Endothelial cell of umbilical vein (primary cell): ENCODE data around the gene MYT1.

Experiments
- POLR2A ChIP-seq: IDR thresholded peaks from 2 replicates; pipeline ENCODE4 v1.6.1; 2012; ENCODE audit warnings: low read depth, mild to moderate bottlenecking, control low read depth, low read length
- TF ChIP-seq, protein P1 (sequence below), 2 donors: IDR thresholded peaks; 1 replicate in 1 of 2; 2 replicates in 1 of 2; pipeline ENCODE4 v1.5.1; 2011; ENCODE audit warnings: low read length in 2 of 2, mild to moderate bottlenecking in 2 of 2, moderate library complexity in 2 of 2, control low read depth in 1 of 2, inconsistent platforms in 1 of 2, low read depth in 1 of 2; ENCODE audit not compliant: insufficient read depth in 1 of 2; ENCODE audit errors: extremely low read depth in 1 of 2

DNA sequence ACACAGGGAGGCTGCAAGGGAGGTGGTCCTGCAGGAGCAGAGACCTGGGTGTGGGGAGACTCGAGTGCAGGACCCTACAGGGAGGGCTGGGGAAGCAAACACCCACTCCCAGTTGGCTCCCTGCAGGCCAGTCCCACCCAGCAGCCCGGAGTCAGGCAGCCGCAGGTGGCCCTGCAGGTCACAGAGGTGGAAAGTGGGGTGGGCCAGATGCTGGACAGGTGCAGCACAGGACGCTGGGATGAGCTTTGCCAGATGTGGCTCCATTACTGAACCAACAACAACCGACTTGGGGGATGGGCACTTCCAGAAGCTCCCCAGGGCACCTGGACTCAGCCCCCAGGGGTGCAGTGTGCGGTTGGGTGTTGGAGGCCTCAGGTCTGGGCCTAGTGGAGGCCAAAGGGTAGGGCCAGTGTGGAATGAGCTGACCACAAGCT, 26.6 kb upstream of the MYT1 start:
- TF ChIP-seq POLR2A: no peak
- TF ChIP-seq, protein P1, sequence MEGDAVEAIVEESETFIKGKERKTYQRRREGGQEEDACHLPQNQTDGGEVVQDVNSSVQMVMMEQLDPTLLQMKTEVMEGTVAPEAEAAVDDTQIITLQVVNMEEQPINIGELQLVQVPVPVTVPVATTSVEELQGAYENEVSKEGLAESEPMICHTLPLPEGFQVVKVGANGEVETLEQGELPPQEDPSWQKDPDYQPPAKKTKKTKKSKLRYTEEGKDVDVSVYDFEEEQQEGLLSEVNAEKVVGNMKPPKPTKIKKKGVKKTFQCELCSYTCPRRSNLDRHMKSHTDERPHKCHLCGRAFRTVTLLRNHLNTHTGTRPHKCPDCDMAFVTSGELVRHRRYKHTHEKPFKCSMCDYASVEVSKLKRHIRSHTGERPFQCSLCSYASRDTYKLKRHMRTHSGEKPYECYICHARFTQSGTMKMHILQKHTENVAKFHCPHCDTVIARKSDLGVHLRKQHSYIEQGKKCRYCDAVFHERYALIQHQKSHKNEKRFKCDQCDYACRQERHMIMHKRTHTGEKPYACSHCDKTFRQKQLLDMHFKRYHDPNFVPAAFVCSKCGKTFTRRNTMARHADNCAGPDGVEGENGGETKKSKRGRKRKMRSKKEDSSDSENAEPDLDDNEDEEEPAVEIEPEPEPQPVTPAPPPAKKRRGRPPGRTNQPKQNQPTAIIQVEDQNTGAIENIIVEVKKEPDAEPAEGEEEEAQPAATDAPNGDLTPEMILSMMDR (IDR thresholded peaks at IDR 0.05; ENCODE audit: extremely low read depth in 1 of 2, insufficient read depth in 1 of 2, low read depth in 1 of 2, low read length in 2 of 2): no peak
